LNCaP clone FGC (cell line): Measurements from ENCODE around the gene TXNL4A.
A peak's percentile ranks its signal among the peaks of the same experiment; 100 is the strongest.

Experiments used
- DNase-seq: peaks from one replicate; pipeline ENCODE4 v3.0.0-alpha.2; 2011; ENCODE audit warnings: low read depth
- H3K4me3 ChIP-seq: 2 replicates; pipeline ENCODE4 v1.5.1; 2011; ENCODE audit warnings: mild to moderate bottlenecking, low read depth, low read length, control low read depth
- TF ChIP-seq, protein P1 (sequence below): IDR thresholded peaks from 2 replicates; pipeline ENCODE4 v1.5.1; 2012; ENCODE audit warnings: mild to moderate bottlenecking; ENCODE audit not compliant: control insufficient read depth, insufficient read depth; ENCODE audit errors: extremely low read depth

The TXNL4A gene

DNA sequence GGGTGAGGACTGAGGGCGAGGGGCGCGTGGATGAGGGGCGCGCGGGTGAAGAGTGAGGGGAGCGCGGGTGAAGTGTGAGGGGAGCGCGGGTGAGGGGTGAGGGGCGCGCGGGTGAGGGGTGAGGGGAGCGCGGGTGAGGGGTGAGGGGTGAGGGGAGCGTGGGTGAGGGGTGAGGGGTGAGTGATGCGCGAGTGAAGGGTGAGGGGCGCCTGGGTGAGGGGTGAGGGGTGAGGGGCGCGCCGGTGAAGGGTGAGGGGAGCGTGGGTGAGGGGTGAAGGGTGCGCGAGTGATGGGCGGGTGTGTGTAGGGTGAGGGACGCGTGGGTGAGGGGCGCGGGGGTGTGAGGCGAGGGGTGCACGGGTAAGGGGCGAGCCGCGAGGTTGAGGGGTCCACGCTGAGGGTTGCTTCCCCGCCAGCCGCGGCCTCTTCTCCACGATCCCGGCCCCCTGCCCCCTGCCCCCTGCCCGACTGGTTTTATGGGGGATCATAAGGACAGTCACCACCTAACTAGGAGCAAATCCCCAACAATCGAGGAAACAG, 35.8 kb downstream of the TXNL4A start:
- no peak for DNase-seq
- peak overlapping the region; percentile 71 for H3K4me3 ChIP-seq
- TF ChIP-seq, protein P1, sequence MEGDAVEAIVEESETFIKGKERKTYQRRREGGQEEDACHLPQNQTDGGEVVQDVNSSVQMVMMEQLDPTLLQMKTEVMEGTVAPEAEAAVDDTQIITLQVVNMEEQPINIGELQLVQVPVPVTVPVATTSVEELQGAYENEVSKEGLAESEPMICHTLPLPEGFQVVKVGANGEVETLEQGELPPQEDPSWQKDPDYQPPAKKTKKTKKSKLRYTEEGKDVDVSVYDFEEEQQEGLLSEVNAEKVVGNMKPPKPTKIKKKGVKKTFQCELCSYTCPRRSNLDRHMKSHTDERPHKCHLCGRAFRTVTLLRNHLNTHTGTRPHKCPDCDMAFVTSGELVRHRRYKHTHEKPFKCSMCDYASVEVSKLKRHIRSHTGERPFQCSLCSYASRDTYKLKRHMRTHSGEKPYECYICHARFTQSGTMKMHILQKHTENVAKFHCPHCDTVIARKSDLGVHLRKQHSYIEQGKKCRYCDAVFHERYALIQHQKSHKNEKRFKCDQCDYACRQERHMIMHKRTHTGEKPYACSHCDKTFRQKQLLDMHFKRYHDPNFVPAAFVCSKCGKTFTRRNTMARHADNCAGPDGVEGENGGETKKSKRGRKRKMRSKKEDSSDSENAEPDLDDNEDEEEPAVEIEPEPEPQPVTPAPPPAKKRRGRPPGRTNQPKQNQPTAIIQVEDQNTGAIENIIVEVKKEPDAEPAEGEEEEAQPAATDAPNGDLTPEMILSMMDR: no peak

DNA sequence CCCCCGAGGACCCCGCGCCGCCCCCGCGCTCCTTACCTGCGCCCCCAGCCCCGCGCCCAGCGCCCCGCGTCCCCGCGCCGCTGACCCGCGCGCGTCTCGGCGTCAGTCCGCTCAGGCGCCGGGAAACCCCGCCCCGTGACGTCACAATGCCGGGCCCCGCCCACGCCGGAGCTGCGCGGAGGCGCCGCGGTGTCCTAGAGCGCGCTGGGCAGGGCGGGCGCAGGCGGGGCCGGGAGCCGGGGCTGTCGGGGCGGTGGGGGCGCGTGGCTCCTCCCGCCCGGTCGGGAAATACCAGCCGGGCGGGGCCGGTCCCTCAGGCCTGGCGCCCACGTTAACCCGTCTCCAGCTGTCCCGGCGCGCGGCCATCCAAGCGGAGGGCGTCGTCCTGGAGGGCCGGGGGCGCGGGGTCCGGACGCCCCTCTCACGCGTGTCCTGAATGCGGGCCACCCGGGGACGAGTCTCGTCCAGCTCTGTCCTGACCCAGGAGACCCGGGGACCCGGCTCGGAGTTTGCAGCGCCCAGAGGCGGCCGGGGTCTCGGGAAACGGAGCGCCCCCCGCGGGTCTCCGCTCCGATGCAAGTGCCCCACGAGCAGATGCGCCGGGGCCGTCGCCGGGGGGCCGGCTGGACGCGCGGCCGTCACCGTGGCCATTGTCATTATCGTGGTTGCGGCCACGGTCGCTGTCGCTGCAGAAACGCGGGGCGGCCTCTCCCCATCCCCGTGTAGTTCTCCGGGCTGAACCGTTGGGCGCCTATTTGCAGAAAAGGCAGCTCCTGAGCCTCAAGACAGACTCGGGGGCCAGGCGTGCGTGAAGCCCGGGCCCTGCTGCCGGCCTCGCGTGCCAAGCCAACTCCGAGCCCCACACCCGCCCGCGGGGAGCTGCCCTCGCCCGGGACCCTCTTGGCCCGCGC, 36.6 kb downstream of the TXNL4A start, which contains the start of gene SLC66A2:
SLC66A2 (minus strand) TSS at position 109 of the 911 bp plus-strand sequence. CDS start 727 bp downstream, outside the sequence.
- DNase-seq: no peak
- H3K4me3 ChIP-seq: peak within 1 kb of the TSS; percentile 71
- TF ChIP-seq, protein P1: no peak

DNA sequence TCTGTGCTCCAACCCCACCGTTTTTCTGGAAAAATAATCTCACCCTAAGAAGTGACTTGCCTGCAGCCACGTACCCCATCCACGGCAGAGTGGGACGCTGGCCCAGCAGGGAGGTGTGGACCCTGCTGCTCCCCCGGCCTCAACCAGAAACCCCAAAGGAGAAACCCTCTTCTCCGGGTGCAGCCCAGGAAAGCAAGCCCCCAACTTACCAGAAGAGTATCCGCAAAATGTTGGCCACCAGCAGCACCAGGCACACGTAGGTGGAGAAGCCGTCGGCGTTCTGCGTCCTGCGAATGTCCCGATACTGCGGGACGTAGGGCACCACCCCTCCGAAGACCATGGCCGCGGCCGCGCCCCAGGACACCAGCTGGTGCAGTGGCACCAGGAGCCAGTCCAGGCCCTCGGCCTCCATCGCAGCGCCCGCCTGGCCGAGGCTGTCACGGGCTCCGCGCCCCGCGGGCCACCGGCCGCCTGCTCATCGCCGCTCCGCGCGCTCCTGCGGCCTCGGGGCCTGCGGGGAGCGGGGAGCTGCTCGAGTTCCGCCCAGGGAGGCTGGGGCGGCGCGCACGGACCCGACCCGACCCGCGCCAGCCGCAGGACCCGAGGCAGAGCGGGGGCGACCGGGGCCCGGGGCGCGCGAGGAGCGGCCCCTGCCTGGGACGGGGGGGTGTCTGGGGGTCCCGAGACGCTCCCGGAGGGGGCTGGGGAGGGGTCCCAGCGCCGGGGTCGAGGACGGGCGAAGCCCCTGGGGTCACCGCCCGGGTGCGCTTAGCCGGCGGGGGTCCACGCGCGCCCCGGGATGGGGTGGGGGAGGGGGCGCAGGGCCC, 37.6 kb downstream of the TXNL4A start:
- DNase-seq: no peak
- TF ChIP-seq, protein P1: no peak
- peak overlapping the region; percentile 64 for H3K4me3 ChIP-seq

DNA sequence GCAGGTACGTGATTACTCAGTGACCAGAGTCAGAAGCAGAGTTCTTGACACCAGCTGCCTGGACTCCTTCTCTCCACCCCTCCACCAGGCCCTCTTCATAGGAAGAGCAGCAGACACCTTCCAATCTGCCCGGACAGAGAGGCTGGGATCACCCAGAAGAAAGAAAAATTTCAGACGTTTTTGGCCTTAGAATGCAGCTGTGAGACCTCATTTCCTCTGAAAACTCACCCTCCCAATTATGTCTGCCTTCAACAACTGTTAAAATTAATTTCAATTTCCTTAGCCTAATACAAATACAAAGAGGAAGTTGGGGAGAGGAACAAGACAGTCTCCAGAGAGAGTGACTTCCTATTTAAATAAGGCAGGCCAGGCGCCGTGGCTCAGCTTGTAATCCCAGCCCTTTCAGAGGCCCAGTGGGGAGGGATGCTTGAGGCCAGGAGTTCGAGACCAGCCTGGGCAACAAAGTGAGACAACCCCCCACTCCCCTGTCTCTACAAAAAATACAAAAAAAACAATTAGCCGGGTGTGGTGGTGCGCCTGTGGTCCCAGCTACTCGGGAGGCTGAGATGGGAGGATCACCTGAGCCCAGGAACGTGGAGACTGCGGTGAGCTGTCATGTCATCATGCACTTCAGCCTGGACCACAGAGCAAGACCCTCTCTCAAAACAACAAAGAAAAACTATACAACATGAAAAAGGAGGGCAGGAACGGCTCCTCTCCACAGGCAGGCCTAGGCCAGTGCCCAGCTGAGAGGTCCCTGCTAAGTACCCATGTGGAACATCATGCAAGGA, 38.5 kb downstream of the TXNL4A start:
- H3K4me3 ChIP-seq: peak overlapping the region; percentile 64
- TF ChIP-seq, protein P1: no peak
- DNase-seq: no peak

DNA sequence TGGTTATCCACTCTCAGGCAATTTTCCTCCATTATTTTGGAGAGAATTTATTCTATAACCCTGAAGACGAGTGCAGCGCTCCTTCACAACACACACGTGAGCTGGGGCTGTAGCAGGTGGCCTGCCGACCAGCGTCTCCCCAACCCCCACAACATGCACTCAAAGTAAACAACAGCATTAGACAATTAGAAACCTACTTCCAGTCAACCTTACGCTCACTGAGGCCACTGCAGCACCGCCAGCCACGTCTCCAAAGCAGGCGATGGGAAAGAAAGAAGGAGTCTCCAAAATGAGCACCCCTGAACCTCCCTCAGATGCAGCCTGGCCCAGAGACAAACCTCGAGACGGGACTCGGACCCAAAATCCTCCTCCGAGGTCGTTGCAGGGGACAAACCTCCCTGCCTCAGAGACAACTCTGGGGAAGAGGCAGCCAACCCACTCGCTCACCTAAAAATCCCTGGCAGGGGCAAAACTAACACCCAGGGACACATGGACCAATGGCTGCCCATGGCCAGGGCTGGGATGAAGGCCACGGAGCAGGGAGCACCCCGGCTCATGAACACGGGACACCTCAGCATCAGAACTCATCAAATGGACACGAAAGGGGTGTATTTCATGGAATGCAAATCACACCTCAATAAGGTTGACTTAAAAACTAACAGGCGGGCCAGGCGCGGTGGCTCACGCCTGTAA, 39.5 kb downstream of the TXNL4A start:
- no peak overlapping the region for H3K4me3 ChIP-seq
- no peak for DNase-seq
- TF ChIP-seq, protein P1: no peak
